Progenitor cell of endocrine pancreas (in vitro differentiated cells): Measurements from ENCODE around the gene MYADML2. TPM values are rescaled to one million over a fixed set of nuclear protein-coding genes. Genes with fewer than 3 reads are reported as not detected.

Source experiments
- DNase-seq: peaks from one replicate; pipeline ENCODE4 v3.0.0; 2021; ENCODE audit warnings: low spot score; ENCODE audit not compliant: unreplicated experiment
- H3K27ac Mint-ChIP-seq: 2 replicates; pipeline ENCODE4 v1.8.0; 2021; ENCODE audit warnings: mild to moderate bottlenecking, moderate library complexity, mixed read lengths
- H3K27me3 Mint-ChIP-seq: 2 replicates; pipeline ENCODE4 v1.8.0; 2021; ENCODE audit warnings: mixed read lengths
- H3K36me3 Mint-ChIP-seq: 2 replicates; pipeline ENCODE4 v1.8.0; 2022; ENCODE audit warnings: mixed read lengths; ENCODE audit not compliant: insufficient read depth
- H3K4me1 Mint-ChIP-seq: 2 replicates; pipeline ENCODE4 v1.8.0; 2021; ENCODE audit warnings: low read depth, mixed read lengths
- H3K4me3 Mint-ChIP-seq: 2 replicates; pipeline ENCODE4 v1.8.0; 2021; ENCODE audit warnings: low read depth, mild to moderate bottlenecking, moderate library complexity, mixed read lengths
- H3K9me3 Mint-ChIP-seq: 2 replicates; pipeline ENCODE4 v1.8.0; 2021; ENCODE audit warnings: low read depth, mixed read lengths
- total RNA-seq: library from RNA; stranded (reverse); gene quantifications from 2 replicates; pipeline ENCODE4 v1.2.1, GENCODE V29; 2021
- TF ChIP-seq, protein P1 (sequence below): fragments of 200-600 bp; sonication (generic); IDR thresholded peaks from one replicate; pipeline ENCODE4 v1.5.0; 2021; ENCODE audit warnings: antibody characterized with exemption, mild to moderate bottlenecking; ENCODE audit not compliant: unreplicated experiment

Gene MYADML2
- total RNA-seq, 1 donor from 2014 or later, result not detected

DNA sequence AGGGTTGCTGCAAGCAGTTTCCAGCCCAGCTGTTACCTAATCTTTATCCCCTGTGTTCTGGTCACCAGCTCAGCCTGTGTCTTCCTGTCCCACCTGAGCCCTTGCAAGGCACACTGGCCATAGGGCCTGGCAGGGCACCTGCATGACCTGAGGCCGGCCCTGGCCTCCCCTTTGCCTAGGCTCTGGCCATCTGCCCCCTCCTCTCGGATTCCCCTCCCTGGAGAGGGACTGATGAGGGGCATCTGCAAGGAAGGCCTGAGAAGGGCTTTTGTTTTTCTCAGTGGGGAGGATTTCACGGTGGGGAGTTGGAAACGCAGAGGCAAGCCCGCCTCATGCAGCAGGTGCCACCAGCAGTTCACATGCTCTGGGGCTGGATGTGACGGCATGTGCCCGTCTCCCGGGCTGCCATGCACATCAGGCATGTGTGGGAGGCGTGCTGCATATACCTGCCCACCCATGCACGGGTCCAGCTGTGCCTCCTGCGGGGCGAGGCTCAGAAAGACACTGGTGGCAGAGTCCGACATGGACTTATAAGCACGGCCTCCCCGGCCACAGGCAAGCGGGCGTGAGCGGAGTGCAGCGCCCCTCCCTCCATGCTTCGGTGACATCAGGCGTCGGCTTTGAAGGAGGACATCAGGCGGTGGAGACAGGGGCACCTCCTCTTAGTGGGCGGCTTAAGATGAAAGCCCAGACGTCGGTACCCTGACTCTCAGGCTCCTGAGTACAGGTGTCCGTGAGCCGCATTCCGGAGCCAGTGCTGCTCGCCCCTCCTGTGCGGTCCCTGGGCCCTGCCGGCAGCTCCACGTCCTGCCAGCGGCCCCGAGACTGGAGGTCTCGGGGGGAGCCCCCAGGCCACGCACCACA, 46.9 kb upstream of the MYADML2 start:
- no peak overlapping the region for H3K27ac Mint-ChIP-seq
- TF ChIP-seq, protein P1, sequence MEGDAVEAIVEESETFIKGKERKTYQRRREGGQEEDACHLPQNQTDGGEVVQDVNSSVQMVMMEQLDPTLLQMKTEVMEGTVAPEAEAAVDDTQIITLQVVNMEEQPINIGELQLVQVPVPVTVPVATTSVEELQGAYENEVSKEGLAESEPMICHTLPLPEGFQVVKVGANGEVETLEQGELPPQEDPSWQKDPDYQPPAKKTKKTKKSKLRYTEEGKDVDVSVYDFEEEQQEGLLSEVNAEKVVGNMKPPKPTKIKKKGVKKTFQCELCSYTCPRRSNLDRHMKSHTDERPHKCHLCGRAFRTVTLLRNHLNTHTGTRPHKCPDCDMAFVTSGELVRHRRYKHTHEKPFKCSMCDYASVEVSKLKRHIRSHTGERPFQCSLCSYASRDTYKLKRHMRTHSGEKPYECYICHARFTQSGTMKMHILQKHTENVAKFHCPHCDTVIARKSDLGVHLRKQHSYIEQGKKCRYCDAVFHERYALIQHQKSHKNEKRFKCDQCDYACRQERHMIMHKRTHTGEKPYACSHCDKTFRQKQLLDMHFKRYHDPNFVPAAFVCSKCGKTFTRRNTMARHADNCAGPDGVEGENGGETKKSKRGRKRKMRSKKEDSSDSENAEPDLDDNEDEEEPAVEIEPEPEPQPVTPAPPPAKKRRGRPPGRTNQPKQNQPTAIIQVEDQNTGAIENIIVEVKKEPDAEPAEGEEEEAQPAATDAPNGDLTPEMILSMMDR, result no peak
- H3K27me3 Mint-ChIP-seq, result no peaks in the 10 kb centered on the region
- no peak for DNase-seq
- no peak overlapping the region for H3K4me3 Mint-ChIP-seq
- H3K4me1 Mint-ChIP-seq, result peaks cover 2% of the 10 kb centered on the region
- H3K9me3 Mint-ChIP-seq, result no peaks in the 10 kb centered on the region
- H3K36me3 Mint-ChIP-seq, result peaks cover 4% of the 10 kb centered on the region

DNA sequence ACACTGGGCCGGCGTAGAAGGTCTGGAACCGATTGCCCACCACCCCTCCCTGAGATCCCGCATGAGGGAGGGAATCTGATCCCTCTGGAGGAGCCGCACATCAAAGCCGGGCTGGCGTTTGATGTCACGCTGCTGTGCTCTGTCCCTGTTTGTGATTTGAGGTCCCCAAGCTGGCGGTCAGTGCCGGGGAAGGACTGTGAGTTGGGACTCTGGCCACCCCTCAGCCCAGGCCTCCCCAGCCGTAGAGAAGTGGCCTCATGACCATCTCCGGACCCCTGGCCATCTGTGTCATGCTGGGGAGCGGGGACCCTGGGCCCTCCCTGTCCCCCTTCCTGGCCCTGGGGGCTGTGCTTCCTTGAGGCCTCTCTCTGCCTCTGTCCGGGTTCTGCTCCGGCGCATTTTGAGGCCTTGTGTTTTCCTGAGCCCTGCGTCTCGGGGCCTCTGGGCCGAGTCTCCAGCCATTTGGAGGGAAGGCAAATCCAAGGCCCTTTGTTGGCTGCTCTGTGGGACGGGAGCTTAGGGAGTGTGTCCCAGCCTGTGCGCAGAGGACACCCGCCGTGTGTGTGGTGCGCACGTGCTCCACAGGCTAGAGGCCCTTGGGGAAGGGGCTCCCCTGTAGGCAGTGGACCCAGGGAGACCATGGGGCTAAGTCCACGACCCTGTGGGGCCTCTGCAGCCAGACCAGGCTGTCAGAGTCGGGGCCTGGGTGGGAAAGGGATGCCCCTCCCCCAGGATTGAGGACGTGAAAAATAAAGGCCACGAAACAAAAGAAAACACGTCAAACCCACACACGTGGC, 45.5 kb upstream of the MYADML2 start:
- H3K27ac Mint-ChIP-seq, result no peak overlapping the region
- DNase-seq, result no peak

DNA sequence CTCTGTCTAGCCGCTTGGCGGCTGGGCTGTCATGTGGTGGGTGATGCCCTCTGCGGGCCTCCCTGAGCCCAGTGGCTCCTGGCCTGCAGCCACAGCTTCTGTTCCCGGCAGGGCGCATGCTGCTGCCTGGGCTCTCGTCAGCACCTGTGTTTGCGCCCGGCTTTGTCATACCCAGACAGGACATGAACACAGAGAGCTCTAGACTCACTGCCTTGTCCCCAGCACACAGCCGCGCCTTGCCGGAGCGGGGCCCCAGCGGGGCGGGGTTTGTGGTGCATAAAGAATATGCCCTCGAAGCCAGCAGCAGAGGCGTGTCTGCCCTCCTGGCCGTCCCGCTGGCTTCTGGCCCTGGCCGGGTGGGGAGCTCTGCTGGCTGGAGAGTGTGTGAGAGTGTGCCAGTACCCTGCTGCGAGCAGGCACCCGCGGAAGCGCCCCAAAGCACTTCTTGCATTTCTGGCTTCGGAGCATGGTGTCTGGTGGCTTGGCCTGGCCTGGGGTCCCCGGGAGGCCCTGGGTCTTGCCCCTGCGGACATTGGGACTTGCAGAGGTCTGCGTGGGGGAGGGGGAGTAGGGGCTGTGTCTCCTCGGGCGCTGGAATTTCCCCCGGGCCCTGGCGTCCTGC, 44.8 kb upstream of the MYADML2 start:
- H3K36me3 Mint-ChIP-seq, result peaks cover 5% of the 10 kb centered on the region
- TF ChIP-seq, protein P1, result no peak
- H3K27me3 Mint-ChIP-seq, result no peaks in the 10 kb centered on the region
- peaks cover 2% of the 10 kb centered on the region for H3K4me1 Mint-ChIP-seq
- no peak for DNase-seq
- no peak overlapping the region for H3K4me3 Mint-ChIP-seq
- no peak overlapping the region for H3K27ac Mint-ChIP-seq
- H3K9me3 Mint-ChIP-seq, result no peaks in the 10 kb centered on the region

More for the DNA sequence above, 45.5 kb upstream of the MYADML2 start:
- Mint-ChIP-seq H3K4me1 (peaks cover 2% of the 10 kb centered on the region), H3K36me3 (peaks cover 4% of the 10 kb centered on the region), H3K27me3 (no peaks in the 10 kb centered on the region), H3K9me3 (no peaks in the 10 kb centered on the region), H3K4me3 (no peak overlapping the region)
- TF ChIP-seq, protein P1, result no peak

DNA sequence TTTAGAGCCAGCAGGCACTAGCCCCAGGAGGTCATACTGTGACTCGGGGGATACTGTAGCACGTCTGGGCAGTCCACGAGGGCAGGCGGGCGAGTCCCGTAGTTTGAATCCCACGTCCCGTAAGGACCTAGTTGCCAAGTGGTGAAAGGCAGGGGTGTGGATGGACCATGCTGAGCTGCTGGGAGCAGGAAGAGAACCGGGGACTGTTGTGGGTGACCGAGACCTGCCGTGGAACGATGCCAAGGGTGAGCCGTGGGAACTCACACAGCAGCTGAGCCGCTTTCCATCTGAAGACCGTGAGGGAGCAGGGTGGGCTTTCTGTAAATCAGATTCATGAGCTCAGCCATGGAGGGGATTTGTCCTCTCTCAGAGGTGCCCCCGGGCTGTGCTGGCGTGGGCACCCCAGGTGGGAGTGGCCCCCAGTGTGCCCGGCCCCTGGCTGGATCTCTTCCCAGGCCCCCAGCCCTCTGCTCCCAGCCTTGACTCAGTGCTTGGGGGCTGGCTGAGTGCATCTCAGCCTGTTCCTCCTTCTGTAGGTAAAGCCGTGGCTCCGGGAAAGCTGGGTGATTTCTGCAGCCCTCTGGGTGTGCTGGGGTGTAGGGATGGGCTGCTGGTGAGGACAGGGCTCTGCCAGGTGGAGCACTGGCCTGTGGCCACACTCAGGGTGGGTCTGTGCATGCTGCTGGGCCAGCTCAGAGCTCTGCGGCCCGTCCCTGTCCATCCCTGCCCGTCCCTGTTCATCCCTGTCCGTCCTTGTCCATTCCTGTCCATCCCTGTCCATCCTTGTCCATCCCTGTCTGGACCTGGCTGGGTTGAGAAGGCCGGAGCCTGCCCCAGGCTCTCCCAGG, 44.0 kb upstream of the MYADML2 start:
- peaks cover 2% of the 10 kb centered on the region for H3K4me1 Mint-ChIP-seq
- H3K4me3 Mint-ChIP-seq, result no peak overlapping the region
- no peaks in the 10 kb centered on the region for H3K27me3 Mint-ChIP-seq
- H3K27ac Mint-ChIP-seq, result no peak overlapping the region
- H3K36me3 Mint-ChIP-seq, result peaks cover 7% of the 10 kb centered on the region
- H3K9me3 Mint-ChIP-seq, result no peaks in the 10 kb centered on the region
- no peak for DNase-seq
- TF ChIP-seq, protein P1, result no peak
